Measurements from ENCODE around the gene RBM5.

RBM5 gene

DNA sequence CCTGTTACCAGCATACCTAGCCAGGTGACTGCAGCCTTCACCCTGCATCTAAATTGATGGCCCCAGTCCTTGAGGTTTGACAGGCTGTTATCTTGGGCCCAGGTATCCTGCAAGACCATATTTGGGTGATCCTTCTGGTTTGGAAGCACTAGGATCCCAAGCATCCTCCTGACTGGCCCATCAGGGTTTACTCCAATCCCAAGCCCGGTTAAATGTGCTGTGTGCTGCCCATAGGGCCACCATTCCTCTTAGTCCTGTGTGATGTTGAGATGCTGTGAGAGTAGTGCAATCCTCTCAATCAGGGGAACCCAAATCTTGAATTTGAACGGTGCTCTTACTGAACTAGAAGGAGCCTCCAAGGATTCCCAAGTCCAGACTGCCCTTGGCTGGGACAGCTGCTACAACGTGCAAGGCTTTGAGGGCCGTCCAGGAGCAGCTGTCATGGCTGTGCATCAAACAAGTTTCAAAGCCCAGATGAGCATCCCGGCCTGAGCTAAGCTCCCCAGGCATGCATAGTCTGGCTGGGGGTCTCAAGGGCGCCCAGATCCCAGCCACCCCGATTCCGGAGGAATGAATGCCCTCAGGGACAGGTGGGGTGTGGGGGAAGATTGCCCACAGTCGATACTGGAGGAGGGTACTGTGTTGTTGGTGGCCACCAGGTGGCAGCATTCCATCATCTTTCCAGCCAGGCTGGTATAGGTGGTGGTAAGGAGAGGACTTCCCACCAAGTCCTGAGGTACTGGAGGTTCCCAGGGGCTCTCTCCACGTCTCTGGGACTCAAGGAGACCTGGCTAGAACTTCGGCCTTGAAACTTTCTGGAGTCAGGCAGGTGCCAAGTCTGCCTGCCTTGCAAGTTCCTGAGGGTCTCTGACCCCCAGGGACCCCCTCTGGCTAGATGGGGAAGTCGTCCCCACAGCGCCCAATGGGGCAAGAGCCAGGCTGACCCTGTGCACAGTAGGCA, 32.6 kb downstream of the RBM5 start:
- DNase-seq = peak; percentile 71

DNA sequence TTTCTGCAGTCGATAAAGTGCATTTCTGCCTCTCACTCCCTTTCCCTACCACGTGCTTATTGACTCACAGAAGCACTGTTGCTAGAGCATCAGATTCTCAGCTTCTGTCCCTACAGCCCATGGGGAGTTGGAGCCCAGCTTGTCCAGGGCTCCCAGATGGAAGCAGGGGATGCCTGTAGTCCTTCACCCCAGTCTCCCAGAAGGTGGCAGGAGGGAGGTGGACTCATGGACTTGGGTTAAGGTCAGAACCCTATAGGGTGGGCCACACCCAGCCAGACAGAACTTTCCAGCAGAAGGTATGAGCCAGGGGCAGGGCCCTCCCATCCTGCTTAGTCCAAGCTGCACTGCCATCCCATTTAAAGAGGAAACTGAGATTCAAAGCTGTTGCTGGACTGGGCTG, 33.4 kb downstream of the RBM5 start:
- DNase-seq = no peak

DNA sequence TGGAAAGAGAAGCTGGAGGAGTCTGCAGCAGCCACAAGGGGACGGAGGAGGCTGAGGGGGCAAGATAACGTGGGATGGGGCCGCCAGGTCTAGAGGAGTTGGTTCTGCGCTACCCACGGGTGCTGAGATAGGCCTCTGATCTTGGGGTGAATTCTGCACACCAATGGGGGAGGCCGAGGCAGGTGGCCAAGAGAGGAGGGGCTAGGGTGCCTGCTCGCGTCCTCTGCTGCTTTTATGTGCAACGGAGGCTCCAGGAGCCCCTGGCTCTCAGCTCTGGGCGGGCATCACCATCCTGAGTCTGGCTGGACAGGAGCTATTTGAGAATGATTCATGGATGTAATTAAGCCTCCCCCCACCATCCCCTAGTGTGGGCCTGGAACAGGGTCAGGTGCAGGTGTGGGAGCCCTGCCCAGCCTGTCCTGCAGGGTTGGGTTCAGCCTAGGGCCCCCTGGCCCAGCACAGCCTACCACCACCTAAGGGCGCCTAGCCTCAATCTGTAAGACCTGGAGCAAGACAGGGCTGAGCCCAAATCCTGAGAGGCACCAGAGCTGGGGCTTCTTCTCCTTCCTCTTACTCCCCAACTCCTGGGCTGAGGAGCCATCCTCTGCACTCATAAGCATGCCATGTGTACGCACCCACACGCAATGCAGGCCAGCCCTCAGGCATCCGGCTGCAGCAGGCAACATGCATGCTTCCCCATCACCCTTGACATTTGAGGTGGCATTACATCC, 34.1 kb downstream of the RBM5 start:
- no peak for DNase-seq

DNA sequence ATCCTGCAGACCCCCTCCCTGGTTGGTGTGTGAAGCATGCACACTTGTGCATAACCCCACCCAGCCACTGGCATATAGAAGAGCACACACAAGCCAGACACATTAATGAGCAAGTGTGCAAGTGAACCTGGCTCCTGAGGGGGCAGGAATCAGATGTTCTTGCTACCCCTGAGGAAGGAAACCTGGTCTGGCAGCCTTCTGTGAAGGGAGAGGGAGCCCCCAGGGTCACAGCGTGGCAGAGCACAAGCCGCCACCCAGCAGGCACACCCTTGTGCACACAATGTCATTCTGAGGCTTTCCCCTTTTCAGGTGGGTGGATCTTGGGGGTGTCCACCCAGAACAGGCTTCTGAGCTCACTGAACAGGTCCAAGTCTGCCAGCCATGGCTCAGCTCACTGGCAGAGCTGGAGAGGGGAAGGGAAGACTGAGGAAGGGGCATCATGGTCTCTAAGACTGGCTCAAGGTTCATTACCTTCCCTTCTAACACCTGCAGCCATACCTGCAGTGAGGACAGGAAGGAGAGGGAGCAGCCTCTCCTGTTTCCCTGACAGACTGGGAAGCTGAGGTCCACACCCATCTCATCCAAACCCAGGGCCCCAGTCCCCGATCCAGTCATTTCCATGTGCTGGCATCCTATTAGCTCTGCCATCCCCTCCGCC, 34.8 kb downstream of the RBM5 start:
- DNase-seq = no peak

DNA sequence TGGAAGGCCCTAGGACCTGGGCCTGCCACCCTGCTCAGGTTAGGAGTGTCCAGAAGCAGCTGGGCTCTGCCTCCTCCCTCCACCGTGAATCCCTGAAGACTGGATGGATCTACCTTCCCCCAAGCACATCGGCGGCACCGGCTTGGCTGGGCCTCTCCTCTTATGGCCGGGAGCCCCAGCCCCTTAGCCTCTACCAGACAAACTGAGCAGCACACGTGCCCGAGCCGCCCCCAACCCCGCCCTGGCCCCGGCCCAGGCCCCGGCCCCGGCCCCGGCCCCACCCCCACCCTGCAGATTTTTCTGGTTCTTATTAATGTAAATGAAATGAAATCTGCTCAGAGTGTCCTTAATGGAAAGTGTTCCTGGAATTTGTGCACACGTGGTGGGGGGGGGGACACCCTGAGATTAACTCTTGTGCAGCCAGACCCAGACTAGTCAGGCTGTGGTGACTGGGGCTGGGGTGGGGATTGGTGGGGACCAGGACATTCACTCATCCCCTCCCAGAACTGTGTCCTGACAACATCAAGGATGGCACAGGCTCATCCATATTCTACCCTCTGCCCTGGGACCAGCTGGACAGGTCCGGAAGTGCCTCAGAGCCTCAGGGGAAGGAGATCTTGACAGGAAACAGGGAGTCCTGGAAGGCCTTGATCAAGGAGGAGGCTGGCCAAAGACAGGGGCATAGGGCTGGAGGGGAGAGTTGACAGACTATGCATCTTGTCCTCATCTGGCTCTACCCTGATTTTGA, 35.5 kb downstream of the RBM5 start:
- DNase-seq = no peak

DNA sequence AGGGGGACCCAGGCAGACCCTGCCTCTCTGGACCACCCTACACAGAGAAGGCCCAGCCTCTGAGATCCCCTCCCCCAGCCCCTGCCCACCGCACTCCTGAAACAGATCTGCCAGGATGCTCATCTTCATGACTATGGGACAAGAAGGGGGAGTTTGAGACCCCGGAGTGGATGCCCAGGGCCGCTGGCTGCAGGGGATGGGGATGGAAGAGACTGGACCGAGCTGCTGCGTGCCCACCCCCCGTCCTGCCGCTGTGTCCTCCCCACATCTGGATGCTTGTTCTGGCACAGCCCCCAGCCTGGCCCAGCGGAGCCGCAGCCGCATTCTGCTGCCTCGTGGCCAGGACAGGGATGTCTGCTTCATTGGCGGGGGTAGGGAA, 36.1 kb downstream of the RBM5 start:
- DNase-seq = no peak

DNA sequence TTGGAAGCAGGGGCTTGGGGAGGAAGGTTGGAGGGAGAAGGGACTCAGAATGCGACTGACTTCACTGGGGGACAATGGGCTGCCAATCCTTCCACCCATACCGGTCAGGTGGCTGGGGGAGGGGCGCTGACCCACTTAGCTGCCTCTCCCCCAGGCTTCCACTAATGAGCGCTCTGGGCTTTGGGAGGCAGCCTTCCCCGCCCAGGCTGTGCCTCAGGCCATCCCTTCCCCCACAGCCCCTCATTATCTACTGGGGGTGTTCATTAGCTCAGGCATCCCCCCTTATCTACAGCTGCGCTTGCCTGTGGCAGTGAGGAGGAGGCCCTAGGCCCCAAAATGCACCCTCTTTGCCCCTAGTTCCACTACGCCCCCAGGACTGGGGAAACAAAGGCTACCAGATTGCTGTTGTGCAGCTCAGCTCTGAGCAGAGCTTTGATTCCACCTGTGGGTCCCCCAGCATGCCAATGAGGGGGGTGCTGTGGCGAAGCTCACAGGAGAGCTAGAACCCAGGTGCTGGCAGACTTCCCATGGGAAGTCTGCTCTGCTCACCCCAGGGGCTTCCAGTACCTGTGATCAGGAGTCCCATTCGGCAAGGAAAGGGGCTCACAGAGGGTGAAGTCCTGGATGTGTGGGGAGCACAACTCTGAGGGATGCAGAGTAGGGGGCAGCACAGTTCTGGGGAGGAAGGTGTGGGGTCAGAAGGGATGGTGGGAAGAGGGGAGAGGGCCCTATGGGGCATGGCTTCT, 37.0 kb downstream of the RBM5 start:
- no peak for DNase-seq

DNA sequence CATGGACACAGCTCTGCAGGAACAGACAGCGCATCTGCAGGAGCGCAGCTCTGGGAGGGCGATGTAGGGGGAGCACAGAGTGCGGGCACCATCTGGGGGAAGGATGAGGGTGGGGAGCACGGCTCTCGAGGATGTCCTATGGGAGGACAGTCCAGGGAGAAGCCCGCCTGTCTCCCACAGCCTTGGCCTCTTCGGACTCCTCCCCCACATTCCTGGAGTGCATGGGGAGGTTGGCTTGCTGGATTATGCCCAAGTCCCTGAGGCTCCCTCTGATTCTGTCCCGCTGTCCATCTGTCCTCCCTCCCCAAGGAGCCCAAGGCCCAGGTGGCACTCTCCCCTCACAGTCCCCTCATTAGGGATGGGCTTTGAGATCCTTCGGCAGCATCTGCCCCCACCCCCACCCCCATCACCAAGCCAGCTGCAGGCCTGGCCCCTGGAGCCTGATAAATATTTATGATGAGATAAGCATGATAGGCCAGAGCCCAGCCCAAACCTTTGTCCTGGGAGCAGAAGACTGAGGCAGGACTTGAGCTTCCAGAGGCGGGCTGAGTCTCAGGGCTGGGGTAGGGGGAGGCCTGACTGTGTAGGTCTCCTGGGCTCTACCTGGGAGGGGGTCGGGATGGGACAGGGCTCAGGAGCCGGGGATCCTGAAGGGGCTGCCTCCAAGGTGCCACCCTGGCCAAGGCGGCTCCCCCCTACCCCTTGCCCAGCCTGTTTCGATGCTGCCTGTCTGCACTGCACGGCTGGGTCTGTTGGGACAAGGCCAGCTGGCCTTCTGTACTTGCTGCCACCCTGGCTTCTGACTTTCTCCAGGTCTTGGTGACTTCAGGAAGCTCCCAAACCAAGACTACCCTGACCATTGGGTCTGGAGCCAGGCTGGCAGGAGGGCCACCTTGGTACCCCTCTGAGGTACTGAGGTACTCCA, 37.8 kb downstream of the RBM5 start:
- DNase-seq = no peak

DNA sequence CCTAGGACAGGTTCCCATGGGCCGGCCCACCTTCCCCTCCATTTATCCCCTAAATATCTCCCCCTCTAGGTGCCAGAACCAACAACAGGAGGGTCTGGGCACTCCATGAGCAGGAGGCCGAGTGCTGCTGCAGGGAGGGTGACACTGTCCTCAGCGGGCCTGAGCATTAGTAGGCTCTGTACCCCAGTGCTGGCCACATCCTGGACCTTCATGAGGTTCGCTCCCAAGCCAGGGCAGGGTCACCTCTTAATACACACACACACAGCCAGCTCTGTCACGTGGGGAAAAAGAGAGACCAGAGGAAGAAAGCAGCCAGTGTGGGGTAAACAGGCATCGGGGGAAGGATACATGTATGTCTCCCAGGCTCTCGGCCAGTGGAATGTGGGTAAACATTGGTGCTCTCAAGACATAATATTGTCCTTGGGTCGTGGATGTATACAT, 38.6 kb downstream of the RBM5 start:
- no peak for DNase-seq

DNA sequence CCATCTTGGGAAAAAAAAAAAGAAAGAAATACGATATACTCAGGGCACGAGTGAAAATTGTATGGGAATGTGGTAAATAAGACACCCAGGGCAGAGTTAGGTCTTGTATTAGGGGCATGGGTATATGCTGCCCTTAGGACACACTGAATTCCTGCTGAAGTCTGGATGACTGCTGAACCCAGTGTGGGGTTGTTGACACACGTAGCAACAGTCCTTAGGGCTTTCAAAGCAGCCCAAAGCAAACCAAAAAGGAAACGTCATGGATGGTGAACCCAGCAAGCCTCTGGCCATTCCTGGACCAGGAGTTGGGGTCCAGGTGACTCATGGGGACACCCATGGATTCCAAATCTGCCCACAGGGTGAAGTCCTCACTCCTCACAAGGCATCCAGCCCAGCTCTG, 39.3 kb downstream of the RBM5 start:
- no peak for DNase-seq

DNA sequence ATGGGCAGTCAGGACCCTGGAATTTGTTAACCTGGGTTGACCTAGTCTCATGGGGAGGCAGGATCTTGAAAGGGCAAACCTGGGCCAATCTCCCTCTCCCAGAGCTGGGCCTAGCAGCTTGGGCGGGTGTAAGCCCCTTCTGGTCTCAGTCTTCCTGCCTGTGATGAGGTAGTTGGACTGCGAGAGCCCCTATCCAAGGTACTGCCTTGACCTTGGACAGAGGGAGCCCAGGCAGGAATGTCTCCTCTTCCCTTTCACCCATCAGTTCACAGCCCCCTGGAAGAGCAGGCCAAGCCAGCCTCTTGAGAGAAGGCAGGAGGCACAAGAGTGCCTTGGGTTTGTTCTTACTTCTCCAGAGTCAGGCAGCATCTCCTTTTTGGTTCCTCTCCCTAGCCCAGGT, 41.7 kb downstream of the RBM5 start:
- no peak for DNase-seq

DNA sequence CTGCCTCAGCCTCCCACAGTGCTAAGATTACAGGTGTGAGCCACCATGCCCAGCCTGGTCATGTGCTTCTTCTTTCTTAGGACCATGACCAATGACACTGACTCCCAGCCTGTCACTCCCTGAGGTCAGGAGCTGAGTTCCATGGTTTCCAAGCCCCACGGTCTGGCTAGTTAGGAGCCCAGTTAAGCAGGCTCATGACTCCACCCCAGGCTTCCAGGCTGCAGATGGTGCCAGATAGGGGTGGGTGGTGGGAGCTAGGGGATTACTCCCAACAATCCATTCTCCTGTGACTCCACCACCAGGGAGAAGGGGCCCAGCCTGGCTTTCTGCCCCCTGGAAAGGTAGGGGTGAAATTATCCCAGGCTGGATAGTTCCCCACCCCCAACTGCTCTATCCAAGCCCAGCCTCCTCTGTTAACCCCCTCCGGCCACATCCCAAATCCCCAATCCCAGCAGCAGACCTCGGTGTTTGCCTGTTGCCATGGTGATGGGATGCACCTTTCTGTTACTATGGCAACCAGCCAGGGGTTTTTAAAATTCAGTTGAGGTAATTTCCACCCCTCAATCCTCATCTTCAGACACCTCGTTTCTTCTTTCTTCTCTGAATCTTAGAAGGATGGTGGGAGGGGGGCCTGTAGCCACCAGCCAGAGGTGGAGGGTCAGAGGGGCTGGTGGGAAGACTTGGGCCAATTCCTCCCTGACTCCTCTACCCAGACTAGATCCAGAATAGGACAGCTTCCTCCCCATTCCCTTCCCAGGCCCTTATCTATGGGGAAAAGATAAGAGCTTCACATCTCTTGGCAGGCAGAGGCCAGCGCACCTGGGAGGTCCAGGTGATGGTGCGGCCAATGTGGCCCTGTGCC, 43.9 kb downstream of the RBM5 start:
- no peak for DNase-seq

DNA sequence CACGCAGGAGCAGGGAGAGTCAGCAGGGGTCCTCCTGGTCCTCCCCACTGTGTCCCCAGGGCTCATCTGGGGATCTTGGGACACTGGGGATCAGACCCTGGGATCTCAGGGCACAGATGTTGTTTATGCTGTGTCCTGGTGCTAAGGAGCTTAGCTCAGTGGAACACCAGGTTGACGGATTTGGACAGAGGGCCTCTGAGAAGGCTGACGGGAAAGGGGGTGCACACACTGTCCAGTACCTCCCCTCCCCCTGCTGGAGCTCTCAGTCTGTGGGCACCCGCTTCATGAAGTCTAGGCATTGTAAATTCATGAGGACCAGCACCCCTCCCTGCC, 44.5 kb downstream of the RBM5 start:
- DNase-seq = no peak

DNA sequence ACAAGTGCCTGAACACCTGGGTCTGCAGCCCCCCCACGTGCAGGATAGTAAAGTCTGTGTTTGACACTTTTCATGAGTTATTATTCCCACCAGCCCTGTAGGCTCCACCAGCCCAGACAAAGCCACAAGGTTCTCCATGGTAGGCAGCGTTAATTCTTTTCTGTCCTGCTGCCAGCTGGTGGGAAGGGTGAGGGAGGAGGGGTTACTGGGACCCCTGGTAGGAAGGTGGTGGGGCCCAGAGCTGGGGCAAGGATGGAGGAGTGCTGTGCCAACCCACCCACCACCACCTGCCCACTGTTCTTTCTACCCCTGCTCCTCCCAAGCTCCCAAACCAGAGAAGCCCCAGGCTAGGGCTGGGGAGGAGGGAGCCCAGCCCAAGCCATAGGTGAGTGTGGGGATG, 45.6 kb downstream of the RBM5 start:
- no peak for DNase-seq

DNA sequence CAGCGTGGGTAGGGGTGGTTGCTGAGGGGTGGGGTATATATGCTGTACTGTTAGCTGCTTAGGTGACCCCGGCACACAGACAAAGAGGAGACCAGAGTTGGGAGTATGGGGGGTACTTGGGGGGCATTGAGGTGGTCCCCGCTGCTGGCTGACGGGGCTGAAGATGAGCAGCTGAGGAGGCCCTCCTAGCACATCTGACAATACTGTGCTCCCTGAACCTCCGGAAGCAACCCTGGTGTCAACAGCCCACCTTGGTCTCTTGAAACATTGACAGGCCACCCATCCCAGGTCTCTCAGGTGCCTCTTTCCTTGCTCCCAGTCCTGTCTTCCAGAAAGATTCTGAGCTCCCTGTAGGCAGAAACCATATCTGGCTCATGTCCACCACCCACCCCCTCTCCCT, 47.2 kb downstream of the RBM5 start:
- DNase-seq = no peak

DNA sequence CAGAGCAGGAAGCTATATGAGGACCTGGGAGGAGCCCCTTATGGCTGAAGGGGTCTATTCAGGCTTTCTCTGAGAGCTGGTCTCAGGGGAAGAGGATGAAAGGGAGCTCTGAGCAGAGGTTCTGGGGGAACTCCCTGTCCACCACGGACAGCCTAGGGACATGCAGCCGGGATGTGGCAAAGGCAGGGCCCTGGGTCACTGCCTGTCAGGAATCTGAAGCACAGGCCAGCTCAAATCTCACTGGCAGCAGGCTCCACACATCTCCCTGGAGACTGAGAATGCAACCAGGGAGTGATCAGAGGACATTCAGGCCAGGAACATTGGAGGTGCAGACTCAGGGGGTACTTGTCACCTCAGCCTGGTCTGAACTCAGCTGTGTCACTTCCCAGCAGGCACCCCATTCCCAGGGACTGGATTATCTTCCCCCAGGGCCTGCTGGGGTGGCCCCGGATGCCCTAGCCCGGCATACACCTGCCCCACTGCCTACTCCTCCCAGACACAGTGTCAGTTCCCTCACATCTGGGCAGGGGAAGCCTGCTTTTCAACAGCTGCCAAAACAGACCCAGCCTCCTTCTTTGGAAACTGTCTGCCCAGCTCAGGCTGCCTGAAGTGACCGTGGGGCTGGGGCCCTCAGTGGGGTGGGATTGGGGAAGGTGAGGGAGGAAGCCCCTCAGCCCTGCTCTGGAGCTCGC, 48.1 kb downstream of the RBM5 start:
- no peak for DNase-seq

DNA sequence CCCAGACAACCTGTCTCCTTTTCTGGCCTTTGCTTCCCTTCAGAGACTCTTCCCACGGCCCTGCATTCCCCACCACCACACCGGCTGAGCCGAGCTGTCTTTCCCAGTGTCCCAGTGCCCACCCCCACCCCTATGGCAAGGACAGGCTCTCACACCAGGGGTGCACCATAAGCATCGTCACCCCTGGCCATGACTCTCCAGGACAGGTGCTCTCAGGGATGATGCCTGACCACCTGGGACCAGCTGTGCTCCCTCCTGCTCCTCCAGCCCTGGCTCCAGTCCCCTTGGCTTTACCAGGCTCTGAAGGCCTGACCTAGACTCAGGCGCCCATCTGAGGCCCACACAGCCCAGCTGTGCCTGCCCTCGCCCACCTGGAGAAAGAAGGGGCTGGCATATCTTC, 48.8 kb downstream of the RBM5 start:
- DNase-seq = no peak

DNA sequence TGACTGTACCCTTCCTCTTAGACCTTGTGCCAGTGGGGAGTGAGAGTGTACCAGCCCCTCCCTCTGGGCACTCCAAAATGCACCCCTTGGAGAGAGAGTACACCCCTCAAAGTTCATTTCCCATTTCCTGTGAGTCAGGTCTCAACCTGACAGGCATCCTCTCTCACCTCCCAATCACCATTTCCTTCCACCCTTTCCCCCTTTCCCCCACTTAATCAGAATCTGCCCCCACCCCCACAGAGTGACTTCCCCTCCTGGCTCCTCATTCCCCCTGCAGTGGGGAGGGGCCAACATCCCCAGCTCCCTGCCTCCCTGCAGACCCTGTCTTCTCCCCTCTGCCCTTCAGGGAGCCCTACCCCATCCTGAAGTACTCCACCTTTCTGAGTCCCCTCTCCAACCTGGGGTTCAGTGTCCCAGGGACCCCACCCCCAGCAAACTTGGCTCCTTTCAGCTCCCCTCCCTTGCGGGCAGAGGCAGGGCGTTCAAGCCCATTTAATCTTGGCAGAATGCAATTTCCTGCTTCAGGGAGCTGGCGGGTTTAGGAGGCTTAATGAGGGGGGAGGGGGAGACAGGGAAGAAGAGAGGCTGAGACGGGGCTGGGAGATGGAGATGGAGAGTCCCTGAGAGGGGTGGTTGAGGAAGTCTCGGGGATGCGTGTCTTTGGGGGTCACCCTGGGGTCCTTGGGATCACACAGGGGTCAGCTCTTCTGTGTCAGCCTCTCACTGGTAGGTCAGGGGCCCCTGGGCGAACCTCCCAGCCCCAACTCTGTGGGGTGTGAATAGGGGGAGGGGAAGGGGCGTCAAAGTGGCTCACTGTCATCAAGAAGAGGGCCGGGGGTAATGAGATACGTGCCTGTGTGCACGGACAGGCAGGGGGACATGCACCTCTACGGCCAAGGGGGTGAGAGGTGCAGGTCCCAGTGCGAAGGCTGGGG, 49.8 kb downstream of the RBM5 start:
- no peak for DNase-seq

Data from stimulated activated CD4-positive, alpha-beta T cell treated with anti-CD3 and anti-CD28 coated beads, Interleukin-4, amount 100 ng/mL, for 24 hours (primary cell).